HepG2 (cell line): Measurements from ENCODE around the gene CHST3. TPM values are rescaled to one million over a fixed set of nuclear protein-coding genes. Genes with fewer than 3 reads are reported as not detected.
A peak's percentile ranks its signal among the peaks of the same experiment; 100 is the strongest.

ENCODE experiments used
- CREM ChIP-seq, 2 experiments: sonication (generic) in 1 of 2; formaldehyde crosslinking in 1 of 2; IDR thresholded peaks; 2 replicates each; pipeline versions ENCODE4 v1.4.0 to v1.6.1; 2016 to 2020; ENCODE audit warnings: antibody characterized with exemption in 1 of 2, mild to moderate bottlenecking in 1 of 2, missing genetic modification reagents in 1 of 2
- DNMT3B ChIP-seq: conservative IDR thresholded peaks from 2 replicates; pipeline ENCODE4 v1.6.1; 2016; ENCODE audit warnings: missing biosample characterization, control low read depth
- ESRRA ChIP-seq: sonication (generic); formaldehyde crosslinking; IDR thresholded peaks from 2 replicates; pipeline ENCODE4 v1.5.1; 2020; ENCODE audit warnings: mild to moderate bottlenecking, low read depth, missing genetic modification reagents
- ETV5 ChIP-seq: IDR thresholded peaks from 2 replicates; pipeline ENCODE4 v1.6.1; 2018; ENCODE audit warnings: missing biosample characterization, missing genetic modification reagents, inconsistent platforms, borderline replicate concordance
- FOXA1 ChIP-seq, 2 experiments: fragments of 450-650 bp in 1 of 2; sonication (generic) in 1 of 2; formaldehyde crosslinking in 1 of 2; IDR thresholded peaks; 2 replicates each; pipeline versions ENCODE4 v1.4.0 to v1.6.1; 2016 to 2020; ENCODE audit warnings: missing genetic modification reagents in 1 of 2
- FOXK2 ChIP-seq: fragments of 450-650 bp; IDR thresholded peaks from 2 replicates; pipeline ENCODE4 v1.6.1; 2016
- GATAD1 ChIP-seq: IDR thresholded peaks from 2 replicates; pipeline ENCODE4 v1.6.1; 2016; ENCODE audit warnings: missing genetic modification reagents, missing compliant biosample characterization
- GFI1 ChIP-seq: sonication (generic); formaldehyde crosslinking; IDR thresholded peaks from 2 replicates; pipeline ENCODE4 v1.5.0; 2020; ENCODE audit warnings: missing genetic modification reagents, mild to moderate bottlenecking, borderline replicate concordance
- IRF2 ChIP-seq: IDR thresholded peaks from 2 replicates; pipeline ENCODE4 v1.6.1; 2018; ENCODE audit warnings: missing genetic modification reagents, missing compliant biosample characterization
- KDM5B ChIP-seq: sonication (generic); formaldehyde crosslinking; IDR thresholded peaks from 2 replicates; pipeline ENCODE4 v1.4.0; 2020; ENCODE audit warnings: missing genetic modification reagents, mild to moderate bottlenecking, borderline replicate concordance
- NCOA5 ChIP-seq: sonication (generic); formaldehyde crosslinking; IDR thresholded peaks from 2 replicates; pipeline ENCODE4 v1.4.0; 2020; ENCODE audit warnings: missing genetic modification reagents
- PLRG1 ChIP-seq: fragments of 450-650 bp; conservative IDR thresholded peaks from 2 replicates; pipeline ENCODE4 v1.6.1; 2016
- SMAD1 ChIP-seq: sonication (generic); formaldehyde crosslinking; IDR thresholded peaks from 2 replicates; pipeline ENCODE4 v1.4.0; 2020; ENCODE audit warnings: missing genetic modification reagents, low read depth, mild to moderate bottlenecking, borderline replicate concordance
- TAF15 ChIP-seq: fragments of 200-400 bp; formaldehyde crosslinking; IDR thresholded peaks from one replicate; pipeline ENCODE4 v1.6.1; 2018; ENCODE audit warnings: mild to moderate bottlenecking, low read depth, low read length; ENCODE audit not compliant: poor library complexity, severe bottlenecking
- TCF7 ChIP-seq: sonication (generic); IDR thresholded peaks from 2 replicates; pipeline ENCODE4 v1.6.1; 2016; ENCODE audit warnings: antibody characterized with exemption, low read depth
- TRIM24 ChIP-seq: sonication (generic); formaldehyde crosslinking; IDR thresholded peaks from 2 replicates; pipeline ENCODE4 v1.8.0; 2022; ENCODE audit warnings: mild to moderate bottlenecking, missing genetic modification reagents
- ZFP36L2 ChIP-seq: sonication (generic); formaldehyde crosslinking; IDR thresholded peaks from 2 replicates; pipeline ENCODE4 v1.4.0; 2020; ENCODE audit warnings: missing genetic modification reagents
- ZNF572 ChIP-seq: sonication (generic); formaldehyde crosslinking; IDR thresholded peaks from 2 replicates; pipeline ENCODE4 v1.5.1; 2020; ENCODE audit warnings: mild to moderate bottlenecking, missing genetic modification reagents
- ZNF687 ChIP-seq: sonication (generic); formaldehyde crosslinking; IDR thresholded peaks from 2 replicates; pipeline ENCODE4 v1.5.1; 2020; ENCODE audit warnings: mild to moderate bottlenecking, missing genetic modification reagents, moderate library complexity
- ZNF780A ChIP-seq: sonication (generic); formaldehyde crosslinking; IDR thresholded peaks from 2 replicates; pipeline ENCODE4 v1.8.0; 2022; ENCODE audit warnings: mild to moderate bottlenecking, missing genetic modification reagents, moderate library complexity
- ZNF792 ChIP-seq: IDR thresholded peaks from 2 replicates; pipeline ENCODE4 v1.6.1; 2016
- polyA plus RNA-seq, 8 experiments: library from polyadenylated mRNA; depleted of rRNA in 3 of 8; stranded (reverse) in 7 of 8; unstranded in 1 of 8; fragments of >200 nt; fragmentation: Illumina TruSeq in 4 of 8; extraction: Trizol in 4 of 8; gene quantifications; 2 replicates each; pipeline versions ENCODE4 v1.2.1 to v1.2.3, GENCODE V29; 2011 to 2016; ENCODE audit warnings: low read depth in 4 of 8, missing spikeins in 1 of 8, mixed read lengths in 1 of 8; ENCODE audit not compliant: insufficient read depth in 1 of 8
- total RNA-seq, 5 experiments: library from RNA; depleted of rRNA; stranded (reverse); fragments of >200 nt; fragmentation: Illumina TruSeq; extraction: Trizol; gene quantifications; 2 replicates each; pipeline ENCODE4 v1.2.3, GENCODE V29; 2016; ENCODE audit warnings: low read depth in 1 of 5
- TF ChIP-seq, protein P1 (sequence below): sonication (generic); formaldehyde crosslinking; IDR thresholded peaks from 2 replicates; pipeline ENCODE4 v1.8.1; 2023; ENCODE audit warnings: mild to moderate bottlenecking, missing genetic modification reagents
- TF ChIP-seq, protein P2 (sequence below): sonication (generic); formaldehyde crosslinking; IDR thresholded peaks from 2 replicates; pipeline ENCODE4 v1.5.0; 2020; ENCODE audit warnings: mild to moderate bottlenecking, missing genetic modification reagents, borderline replicate concordance

CHST3 gene
- total and polyA plus RNA-seq, 2 of the 13 experiments (the other 11 are each of a cell fraction or from before 2014, with no cell fraction given) = 7.2 to 18.7 TPM

DNA sequence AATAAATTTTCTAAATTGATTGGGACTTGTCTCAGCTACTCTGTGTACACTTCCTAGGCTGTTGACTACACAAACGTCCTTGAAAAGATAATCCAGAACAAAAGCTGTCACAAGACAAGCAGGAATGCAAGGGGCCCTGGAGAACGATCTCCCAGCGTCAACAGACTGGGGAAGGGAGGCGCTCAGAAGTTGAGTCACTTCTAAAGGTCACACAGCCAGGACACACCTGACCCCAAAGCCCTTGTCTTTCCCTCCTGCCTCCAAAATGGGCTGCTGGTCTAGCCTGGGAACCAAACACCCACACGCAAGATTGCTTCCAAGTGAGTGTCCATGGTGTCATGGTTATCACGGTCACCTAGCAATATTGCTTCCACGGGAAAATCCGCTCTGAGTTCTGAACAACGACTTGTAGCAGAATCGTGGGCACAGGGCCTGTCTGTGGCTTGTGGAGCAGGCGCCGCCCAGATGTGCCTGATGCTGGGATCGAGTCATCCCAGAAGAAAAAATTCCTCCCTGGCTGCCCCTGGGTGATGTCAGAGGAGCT lies 74.3 kb downstream of the CHST3 start (continued):
- TF ChIP-seq, protein P1, sequence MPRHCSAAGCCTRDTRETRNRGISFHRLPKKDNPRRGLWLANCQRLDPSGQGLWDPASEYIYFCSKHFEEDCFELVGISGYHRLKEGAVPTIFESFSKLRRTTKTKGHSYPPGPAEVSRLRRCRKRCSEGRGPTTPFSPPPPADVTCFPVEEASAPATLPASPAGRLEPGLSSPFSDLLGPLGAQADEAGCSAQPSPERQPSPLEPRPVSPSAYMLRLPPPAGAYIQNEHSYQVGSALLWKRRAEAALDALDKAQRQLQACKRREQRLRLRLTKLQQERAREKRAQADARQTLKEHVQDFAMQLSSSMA (CRISPR knock-in tag) = no peak
- TF ChIP-seq GFI1 (CRISPR knock-in tag) = peak; percentile 63
- peak; percentile 42; the same call in 1 of the 2 replicates for TF ChIP-seq ETV5 (CRISPR knock-in tag)
- TF ChIP-seq TCF7 = peak; percentile 75
- peak; percentile 88 for TF ChIP-seq ESRRA (CRISPR knock-in tag)
- peak; percentile 36; the same call in 1 of the 2 replicates for TF ChIP-seq FOXA1 (IDR thresholded peaks at IDR 0.05)
- TF ChIP-seq FOXA1 (CRISPR knock-in tag; IDR thresholded peaks at IDR 0.05) = peak; percentile 93
- no peak for TF ChIP-seq PLRG1
- TF ChIP-seq ZNF792 (CRISPR knock-in tag) = 0 out of 2 replicates have a peak, but pooled peaks have one; percentile 46
- TF ChIP-seq TAF15 = no peak
- TF ChIP-seq, protein P2, sequence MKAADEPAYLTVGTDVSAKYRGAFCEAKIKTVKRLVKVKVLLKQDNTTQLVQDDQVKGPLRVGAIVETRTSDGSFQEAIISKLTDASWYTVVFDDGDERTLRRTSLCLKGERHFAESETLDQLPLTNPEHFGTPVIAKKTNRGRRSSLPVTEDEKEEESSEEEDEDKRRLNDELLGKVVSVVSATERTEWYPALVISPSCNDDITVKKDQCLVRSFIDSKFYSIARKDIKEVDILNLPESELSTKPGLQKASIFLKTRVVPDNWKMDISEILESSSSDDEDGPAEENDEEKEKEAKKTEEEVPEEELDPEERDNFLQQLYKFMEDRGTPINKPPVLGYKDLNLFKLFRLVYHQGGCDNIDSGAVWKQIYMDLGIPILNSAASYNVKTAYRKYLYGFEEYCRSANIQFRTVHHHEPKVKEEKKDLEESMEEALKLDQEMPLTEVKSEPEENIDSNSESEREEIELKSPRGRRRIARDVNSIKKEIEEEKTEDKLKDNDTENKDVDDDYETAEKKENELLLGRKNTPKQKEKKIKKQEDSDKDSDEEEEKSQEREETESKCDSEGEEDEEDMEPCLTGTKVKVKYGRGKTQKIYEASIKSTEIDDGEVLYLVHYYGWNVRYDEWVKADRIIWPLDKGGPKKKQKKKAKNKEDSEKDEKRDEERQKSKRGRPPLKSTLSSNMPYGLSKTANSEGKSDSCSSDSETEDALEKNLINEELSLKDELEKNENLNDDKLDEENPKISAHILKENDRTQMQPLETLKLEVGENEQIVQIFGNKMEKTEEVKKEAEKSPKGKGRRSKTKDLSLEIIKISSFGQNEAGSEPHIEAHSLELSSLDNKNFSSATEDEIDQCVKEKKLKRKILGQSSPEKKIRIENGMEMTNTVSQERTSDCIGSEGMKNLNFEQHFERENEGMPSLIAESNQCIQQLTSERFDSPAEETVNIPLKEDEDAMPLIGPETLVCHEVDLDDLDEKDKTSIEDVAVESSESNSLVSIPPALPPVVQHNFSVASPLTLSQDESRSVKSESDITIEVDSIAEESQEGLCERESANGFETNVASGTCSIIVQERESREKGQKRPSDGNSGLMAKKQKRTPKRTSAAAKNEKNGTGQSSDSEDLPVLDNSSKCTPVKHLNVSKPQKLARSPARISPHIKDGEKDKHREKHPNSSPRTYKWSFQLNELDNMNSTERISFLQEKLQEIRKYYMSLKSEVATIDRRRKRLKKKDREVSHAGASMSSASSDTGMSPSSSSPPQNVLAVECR = peak; percentile 41; the same call in 1 of the 2 replicates
- TF ChIP-seq GATAD1 = peak; percentile 51; the same call in 1 of the 2 replicates
- TF ChIP-seq NCOA5 = no peak
- peak; percentile 74 for TF ChIP-seq IRF2 (CRISPR knock-in tag)
- 0 out of 2 replicates have a peak, but pooled peaks have one; percentile 48 for TF ChIP-seq DNMT3B (CRISPR knock-in tag)
- no peak for TF ChIP-seq SMAD1 (CRISPR knock-in tag)
- no peak for TF ChIP-seq ZNF572 (CRISPR knock-in tag)
- peak; percentile 54 for TF ChIP-seq ZNF687
- TF ChIP-seq CREM (IDR thresholded peaks at IDR 0.05) = peak; percentile 78; the same call in 1 of the 2 replicates
- TF ChIP-seq CREM (CRISPR knock-in tag; IDR thresholded peaks at IDR 0.05) = no peak
- TF ChIP-seq FOXK2 = peak; percentile 55; the same call in 1 of the 2 replicates
- no peak for TF ChIP-seq ZNF780A (CRISPR knock-in tag)
- TF ChIP-seq ZFP36L2 (CRISPR knock-in tag) = no peak
- no peak for TF ChIP-seq TRIM24 (CRISPR knock-in tag)
- no peak for TF ChIP-seq KDM5B (CRISPR knock-in tag)
